ENCODE measurements around the gene APOL1.
A peak's percentile ranks its signal among the peaks of the same experiment; 100 is the strongest.

Gene APOL1

GRCh38 chr22:36215981-36216380, 37.0 kb upstream of the APOL1 start:
- TF ChIP-seq MAX (IDR thresholded peaks at IDR 0.05; ENCODE audit: low read depth, low read length) (no peak), CTCF (IDR thresholded peaks at IDR 0.05; ENCODE audit: low read depth, low read length) (no peak), MYC (IDR thresholded peaks at IDR 0.05; ENCODE audit: low read depth, low read length) (no peak), POLR2A (IDR thresholded peaks at IDR 0.05; ENCODE audit: extremely low read depth, insufficient read length) (no peak)
- DNase-seq (ENCODE audit: low read depth) = no peak
- no peak overlapping the region for H3K4me3 ChIP-seq (ENCODE audit: low read depth, low read length)

GRCh38 chr22:36218648-36219193, 34.2 kb upstream of the APOL1 start:
- H3K4me3 ChIP-seq (ENCODE audit: low read depth, low read length) = no peak overlapping the region
- peak; percentile 16 for DNase-seq (ENCODE audit: low read depth)
- no peak for TF ChIP-seq CTCF (IDR thresholded peaks at IDR 0.05; ENCODE audit: low read depth, low read length)
- no peak for TF ChIP-seq MAX (IDR thresholded peaks at IDR 0.05; ENCODE audit: low read depth, low read length)

GRCh38 chr22:36220451-36220921, 32.4 kb upstream of the APOL1 start:
- TF ChIP-seq MYC (IDR thresholded peaks at IDR 0.05; ENCODE audit: low read depth, low read length) (no peak), CTCF (IDR thresholded peaks at IDR 0.05; ENCODE audit: low read depth, low read length) (no peak), MAX (IDR thresholded peaks at IDR 0.05; ENCODE audit: low read depth, low read length) (no peak), POLR2A (IDR thresholded peaks at IDR 0.05; ENCODE audit: extremely low read depth, insufficient read length) (no peak)
- no peak overlapping the region for H3K4me3 ChIP-seq (ENCODE audit: low read depth, low read length)
- no peak for DNase-seq (ENCODE audit: low read depth)

GRCh38 chr22:36221799-36222751, 30.9 kb upstream of the APOL1 start:
- TF ChIP-seq MAX (IDR thresholded peaks at IDR 0.05; ENCODE audit: low read depth, low read length) (no peak), MYC (IDR thresholded peaks at IDR 0.05; ENCODE audit: low read depth, low read length) (no peak), CTCF (IDR thresholded peaks at IDR 0.05; ENCODE audit: low read depth, low read length) (peak; percentile 73), POLR2A (IDR thresholded peaks at IDR 0.05; ENCODE audit: extremely low read depth, insufficient read length) (no peak)
- no peak overlapping the region for H3K4me3 ChIP-seq (ENCODE audit: low read depth, low read length)
- peak; percentile 48 for DNase-seq (ENCODE audit: low read depth)

GRCh38 chr22:36222887-36223450, 30.0 kb upstream of the APOL1 start:
- no peak overlapping the region for H3K4me3 ChIP-seq (ENCODE audit: low read depth, low read length)
- no peak for DNase-seq (ENCODE audit: low read depth)
- TF ChIP-seq CTCF (IDR thresholded peaks at IDR 0.05; ENCODE audit: low read depth, low read length) = no peak

Data from NB4 (cell line).